Right lung (tissue), 5 donors: ENCODE measurements around the gene CC2D1B. TPM values are rescaled to one million over a fixed set of nuclear protein-coding genes. Genes with fewer than 3 reads are reported as not detected.

Experiments used
- DNase-seq, 2 donors: peaks; one replicate each; pipeline ENCODE4 v3.0.0-alpha.2; 2013
- polyA plus RNA-seq, 5 donors: library from polyadenylated mRNA; unstranded; fragments of 120-200 nt; gene quantifications; one replicate each; pipeline versions ENCODE4 v1.2.1 to v1.2.3, GENCODE V29; 2013; ENCODE audit warnings: inconsistent platforms in 1 of 5, low replicate concordance in 1 of 5; ENCODE audit not compliant: insufficient read length in 5 of 5, insufficient read depth in 1 of 5

CC2D1B gene
- polyA plus RNA-seq, 5 donors, result 27.6 to 35.6 (median 30.1) TPM

GRCh38 chr1:52364235-52364839, 1.7 kb downstream of the CC2D1B start:
- DNase-seq, result no peak

DNA sequence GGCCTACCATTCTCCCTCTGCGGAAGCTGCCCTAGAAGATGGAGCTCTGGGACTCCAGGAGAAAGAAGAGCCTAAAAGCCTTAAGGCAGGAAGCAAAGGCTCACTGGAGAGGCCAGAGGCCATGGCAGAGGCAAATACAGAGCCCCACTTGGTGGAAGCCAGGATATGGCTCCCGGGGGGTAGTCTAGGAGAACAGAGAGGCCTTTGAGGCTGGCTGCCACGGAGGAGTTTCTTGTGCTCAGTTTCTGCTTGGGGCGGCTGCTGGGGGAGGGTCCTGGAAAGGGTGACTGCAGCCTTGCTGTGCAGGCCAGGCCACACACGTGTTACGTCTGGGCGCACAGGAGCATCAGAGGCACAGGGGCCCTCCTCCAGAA, 5.4 kb downstream of the CC2D1B start:
- DNase-seq, result no peak

DNA sequence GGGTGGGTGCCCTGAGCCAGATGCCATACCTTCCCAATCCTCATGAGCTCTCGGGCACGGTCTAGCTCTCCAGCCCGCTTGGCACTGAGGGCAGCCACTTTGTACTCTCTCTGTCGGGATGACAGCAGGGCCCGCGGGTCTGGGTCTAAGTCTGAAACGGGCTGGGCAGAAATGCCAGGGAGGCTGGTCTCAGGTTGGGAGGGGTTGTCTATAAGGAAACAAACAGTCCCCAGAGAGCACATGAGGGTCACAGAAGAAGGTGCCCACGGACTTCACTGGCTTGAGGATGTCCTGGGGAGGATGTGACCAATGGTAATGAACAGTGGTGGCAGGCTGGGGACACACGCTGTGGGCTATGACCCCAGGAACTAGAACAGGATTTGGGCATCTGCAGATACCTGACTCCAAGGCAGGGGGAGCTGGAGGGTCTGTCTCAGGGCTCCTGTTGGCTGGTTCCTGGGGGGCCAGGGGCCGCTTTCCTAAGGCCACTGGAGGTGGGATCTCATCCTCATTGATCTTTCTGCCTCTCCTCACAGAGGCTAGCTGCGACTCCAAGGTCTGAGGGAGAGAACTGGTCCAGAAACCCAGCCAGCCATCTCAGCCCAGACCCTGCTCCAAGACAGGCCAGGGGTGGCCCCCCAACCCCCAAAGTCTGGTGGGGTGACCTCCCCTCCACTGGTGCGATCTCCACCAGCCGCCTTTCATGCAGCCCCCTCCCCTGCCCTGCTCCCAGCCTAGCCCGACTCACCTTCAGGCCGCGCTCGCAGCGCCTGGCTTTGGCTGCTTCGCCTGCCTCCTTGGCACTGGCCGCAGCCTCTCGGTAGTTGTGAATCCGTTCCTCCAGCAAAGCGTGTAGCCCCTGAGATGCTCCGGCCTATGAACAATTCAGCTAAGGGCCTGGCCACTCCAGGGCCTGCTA, 6.1 kb downstream of the CC2D1B start:
- no peak for DNase-seq

DNA sequence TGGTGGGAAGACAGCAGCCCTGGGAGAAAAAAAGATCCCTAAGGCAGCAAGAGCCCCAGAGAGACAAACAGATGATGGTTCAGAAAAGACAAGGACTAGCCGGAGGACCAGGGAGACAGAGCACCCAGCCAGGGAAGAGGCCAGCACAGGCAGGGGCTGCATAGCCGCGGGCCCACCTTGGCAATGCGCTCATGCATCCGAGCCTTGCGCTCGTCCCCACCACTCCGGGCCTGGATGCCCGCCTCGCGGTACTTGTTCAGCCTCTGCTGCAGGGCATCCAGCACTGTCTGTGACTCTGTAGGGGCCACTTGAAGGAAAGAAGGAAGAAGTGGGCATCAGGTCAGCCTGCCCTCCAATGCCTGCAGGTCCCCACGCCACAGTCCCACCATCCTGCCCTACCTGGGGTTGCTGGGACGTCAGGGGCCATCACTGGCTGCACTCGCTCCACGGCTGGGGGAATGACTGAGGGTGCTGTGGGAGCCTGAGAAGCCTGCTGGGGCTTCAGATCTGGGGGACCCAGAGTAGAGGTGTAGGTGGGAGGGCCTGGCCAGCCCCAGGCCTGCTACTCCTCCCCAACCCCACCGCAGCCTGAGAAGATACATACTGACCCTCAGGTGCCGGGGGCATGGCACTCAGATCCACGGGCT, 7.0 kb downstream of the CC2D1B start:
- no peak for DNase-seq

- no peak for DNase-seq
Measured at GRCh38 chr1:52357397-52357796, 8.6 kb downstream of the CC2D1B start.

DNA sequence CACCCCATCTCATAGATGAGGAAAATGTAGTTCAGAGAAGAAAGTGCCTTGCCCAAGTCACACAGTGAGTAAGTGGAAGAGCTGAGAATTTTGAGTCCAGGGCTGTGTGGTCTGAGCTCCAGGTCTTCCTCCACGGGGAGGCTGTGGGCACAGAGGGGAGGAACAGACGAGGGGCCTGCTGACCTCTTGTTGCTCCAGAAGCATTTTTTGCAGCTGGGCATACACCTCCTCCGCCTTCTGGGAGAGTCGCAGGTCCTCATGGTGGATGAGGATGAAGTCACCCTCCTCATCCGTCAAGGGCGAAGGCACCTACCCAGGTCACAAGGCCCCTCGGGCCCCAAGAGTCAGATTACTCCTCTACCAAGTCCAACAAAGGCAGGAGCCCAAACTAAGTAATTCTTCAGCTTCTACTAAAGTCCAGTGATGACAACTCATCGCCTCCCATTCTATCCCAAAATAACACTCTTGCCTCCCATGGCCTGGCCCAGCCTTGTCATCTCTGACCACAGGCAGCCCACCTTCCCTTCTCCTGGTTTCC, 9.1 kb downstream of the CC2D1B start:
- no peak for DNase-seq

DNA sequence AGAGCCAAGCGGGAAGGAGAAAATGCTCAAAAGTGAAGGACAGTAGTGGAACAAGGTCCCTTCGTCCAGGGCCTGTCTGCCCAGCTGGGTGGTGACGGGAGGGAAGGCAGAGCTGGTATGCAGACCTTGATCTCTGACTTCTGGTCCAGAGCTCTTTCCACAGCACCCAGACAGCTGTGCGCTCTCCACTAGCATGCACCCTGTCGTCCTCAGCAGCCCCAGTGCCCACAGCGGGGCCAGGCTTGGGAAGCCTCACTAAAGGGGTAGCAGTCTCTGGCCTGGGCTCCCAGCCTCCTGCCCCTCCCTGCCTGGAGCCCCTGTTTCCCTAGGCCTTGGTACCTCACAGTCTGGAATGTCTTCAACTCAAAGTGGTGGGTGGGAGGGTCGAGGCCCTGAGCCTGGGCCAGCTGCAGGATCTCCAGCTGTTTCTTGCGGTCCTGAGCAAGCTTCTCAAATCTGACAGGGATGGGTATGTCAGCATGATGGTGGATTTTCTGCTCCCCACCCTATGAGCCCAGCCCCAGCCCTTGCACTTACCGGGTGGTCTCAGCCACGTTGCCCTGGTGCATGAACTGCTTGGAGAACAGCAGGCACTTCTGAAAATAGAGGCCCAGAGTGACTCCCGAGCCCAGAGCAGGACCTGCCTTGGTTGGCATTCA, 10.0 kb downstream of the CC2D1B start:
- DNase-seq, result no peak

- DNase-seq, result no peak
Measured at GRCh38 chr1:52355436-52355835, 10.6 kb downstream of the CC2D1B start.

DNA sequence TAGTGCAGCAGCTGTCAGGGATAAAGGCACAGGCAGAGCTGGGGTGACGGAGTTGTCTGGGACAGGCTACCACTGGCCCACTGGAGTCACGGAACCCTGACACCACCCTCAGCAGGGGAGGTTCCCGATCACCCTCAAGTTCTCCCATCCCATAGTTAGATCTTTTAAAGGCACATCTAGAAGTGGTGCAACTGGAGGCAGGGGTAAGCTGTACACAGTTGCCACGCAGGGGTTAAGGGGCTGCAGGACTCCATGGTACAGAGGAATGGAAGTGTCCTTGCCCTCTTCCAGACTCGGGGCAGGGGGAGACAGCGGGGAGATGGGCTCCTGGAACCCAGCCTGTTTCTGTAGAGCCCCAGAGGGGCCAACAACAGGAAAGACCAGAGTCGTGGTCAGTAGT, 13.3 kb downstream of the CC2D1B start:
- DNase-seq, result no peak

- peak in 1 of 2 donors; percentile 24 for DNase-seq
Measured at GRCh38 chr1:52348704-52349300, 17.2 kb downstream of the CC2D1B start.

GRCh38 chr1:52346653-52347052, 19.4 kb downstream of the CC2D1B start:
- no peak for DNase-seq

DNA sequence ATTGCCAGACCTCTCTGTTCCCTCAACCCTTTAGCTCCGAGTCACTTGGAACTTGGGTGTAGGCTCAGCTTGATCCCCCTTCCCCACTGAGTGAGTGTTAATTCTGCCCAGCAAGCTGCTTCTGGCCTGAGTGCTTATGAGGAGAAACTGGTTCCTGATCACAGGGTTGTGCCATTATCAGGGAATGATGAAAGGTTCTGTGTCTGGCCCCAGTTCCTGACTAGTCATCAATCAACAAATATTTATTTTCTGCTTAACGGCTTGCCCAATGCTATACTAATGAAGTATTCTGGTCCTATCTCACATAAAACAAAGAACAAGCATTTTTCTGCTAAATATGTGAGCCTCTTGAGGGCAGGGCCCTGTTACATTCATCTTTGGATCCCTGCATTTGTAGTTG, 20.8 kb downstream of the CC2D1B start:
- DNase-seq, result no peak

DNA sequence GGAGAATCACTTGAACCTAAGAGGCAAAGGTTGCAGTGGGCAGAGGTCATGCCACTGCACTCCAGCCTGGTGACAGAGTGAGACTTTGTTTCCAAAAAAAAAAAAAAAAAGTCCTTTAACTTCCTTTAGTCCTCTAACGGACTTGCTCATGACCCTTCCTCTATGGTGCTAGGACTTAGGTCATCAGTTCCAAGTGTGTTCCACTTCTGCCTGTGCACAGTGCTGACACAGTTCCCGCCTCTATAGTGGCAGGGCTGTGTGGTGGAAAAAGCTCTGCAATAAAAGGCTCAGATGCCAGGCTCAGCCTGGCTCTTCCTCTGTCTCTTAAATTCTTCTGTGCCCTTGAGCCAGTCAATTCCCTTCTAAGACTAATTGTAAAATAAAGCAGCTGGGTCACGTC, 22.0 kb downstream of the CC2D1B start:
- no peak for DNase-seq

DNA sequence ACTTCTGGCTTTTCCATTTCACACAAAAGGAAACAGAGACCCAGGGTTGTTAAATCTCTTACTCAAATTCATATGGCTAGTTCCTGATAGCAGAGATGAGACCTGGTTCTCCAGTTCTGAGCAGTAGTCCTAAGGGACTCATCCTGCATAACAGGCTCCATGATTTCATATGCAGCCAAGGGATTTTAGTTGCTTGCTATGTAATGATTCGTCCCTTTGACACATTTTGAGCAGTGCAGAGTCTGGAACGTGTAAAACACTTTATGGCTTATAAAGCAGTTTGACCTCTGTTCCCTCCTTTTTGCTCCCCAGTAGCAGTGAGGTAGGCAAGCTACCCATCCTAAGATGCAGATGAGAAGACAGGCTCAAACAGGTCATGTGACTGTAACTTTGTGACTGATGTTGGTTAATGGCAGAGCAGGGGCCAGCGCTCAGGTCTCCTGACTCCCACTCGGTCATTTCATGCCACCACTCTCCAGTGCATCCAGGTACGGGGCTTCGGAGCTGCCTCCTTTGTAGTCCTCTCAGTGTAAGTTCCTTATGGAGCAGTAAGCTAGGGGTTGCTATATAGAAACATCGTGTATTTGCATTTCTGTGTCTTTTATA, 24.2 kb downstream of the CC2D1B start:
- DNase-seq, result no peak

GRCh38 chr1:52337439-52337838, 28.6 kb downstream of the CC2D1B start:
- no peak for DNase-seq

- no peak for DNase-seq
Measured at GRCh38 chr1:52334906-52335528, 31.0 kb downstream of the CC2D1B start.

GRCh38 chr1:52332411-52332810, 33.6 kb downstream of the CC2D1B start:
- DNase-seq, result no peak

DNA sequence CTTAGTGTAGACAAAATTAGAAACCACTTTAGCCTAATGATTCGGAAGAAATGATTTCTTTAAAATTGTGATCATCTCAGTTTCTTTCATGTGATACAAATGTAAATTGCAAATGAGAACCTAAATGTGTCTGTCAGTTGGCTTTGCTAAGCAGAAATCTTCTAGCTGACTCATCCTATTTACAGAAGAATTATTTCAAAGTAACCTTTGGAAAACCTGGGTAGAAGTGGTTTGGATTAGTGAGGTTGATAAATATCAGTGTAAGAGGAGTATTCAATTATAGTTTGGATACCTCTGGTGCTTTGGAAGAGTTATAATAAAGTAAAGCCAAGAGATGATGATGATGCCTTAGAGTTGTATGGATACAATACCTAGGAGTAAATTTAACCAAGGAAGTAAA, 37.4 kb downstream of the CC2D1B start:
- DNase-seq, result no peak

DNA sequence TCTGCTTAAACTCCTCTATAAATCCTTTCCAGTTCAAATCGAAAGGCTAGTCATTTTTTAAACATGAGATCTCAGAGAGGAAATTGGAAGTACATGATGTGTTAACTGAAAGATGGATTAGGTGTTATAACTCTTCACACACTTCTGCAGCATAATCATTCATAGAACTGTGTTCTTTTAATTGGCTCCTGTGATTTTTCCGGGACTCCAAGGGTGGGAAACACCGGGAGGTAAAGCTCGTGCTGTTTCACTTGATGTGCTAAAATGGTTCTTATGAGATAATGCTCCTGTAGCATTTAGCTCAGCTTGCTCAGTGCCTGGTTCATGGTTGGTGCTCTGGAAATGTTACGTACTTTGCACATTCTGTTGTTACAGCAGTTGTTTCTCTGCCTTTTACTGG, 40.2 kb downstream of the CC2D1B start:
- no peak for DNase-seq

- DNase-seq, result no peak
Measured at GRCh38 chr1:52323731-52324130, 42.3 kb downstream of the CC2D1B start.

DNA sequence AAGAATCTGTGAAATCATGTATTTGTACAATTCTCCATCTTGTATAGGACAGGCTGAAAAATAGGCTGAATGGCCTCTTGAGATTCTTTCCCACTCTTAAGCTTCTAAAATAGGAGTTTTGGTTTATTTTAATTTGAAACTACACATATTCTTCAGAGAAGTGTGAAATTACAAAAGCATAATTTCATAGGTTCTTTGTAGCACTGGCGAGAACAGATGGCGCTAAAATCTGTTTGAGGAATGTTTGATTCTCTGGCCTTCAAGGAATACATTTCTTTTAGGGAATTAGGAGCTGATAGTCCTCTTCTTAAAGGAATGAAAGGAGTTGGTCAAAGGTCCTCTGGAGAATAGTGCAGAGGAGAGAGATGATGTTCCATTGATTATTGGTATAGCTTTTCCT, 44.9 kb downstream of the CC2D1B start:
- DNase-seq, result no peak
